ENCODE measurements around the gene HDLBP.

HDLBP gene
- total RNA-seq = 287 to 401 reads per million in 2 donors

GRCh38 chr2:241315093-241315878 lies at the start of gene HDLBP:
HDLBP (minus strand) TSS chr2:241315672; CDS start chr2:241266869, 48,803 bp downstream.
- peak; percentile 100 for DNase-seq

- DNase-seq = no peak
Observed at GRCh38 chr2:241364781-241365180, 49.3 kb upstream of the HDLBP start.

GRCh38 chr2:241363426-241363825 lies 48.0 kb upstream of the HDLBP start:
- DNase-seq = no peak

GRCh38 chr2:241359481-241360045 lies 44.1 kb upstream of the HDLBP start:
- no peak for DNase-seq

GRCh38 chr2:241358470-241358869 lies 43.0 kb upstream of the HDLBP start:
- DNase-seq = no peak

GRCh38 chr2:241357531-241357930 lies 42.1 kb upstream of the HDLBP start:
- DNase-seq = no peak

GRCh38 chr2:241356871-241357260 lies 41.4 kb upstream of the HDLBP start:
- no peak for DNase-seq

GRCh38 chr2:241355983-241356870 lies 40.8 kb upstream of the HDLBP start, which contains the start of gene FARP2:
FARP2 (plus strand) TSS chr2:241356285; CDS start chr2:241373108, 16,823 bp downstream.
- DNase-seq = peak; percentile 87

- DNase-seq = peak; percentile 39
Observed at GRCh38 chr2:241354668-241355658, 39.5 kb upstream of the HDLBP start.

- no peak for DNase-seq
Observed at GRCh38 chr2:241352227-241352626, 36.8 kb upstream of the HDLBP start.

GRCh38 chr2:241351640-241352031 lies 36.2 kb upstream of the HDLBP start:
- no peak for DNase-seq

- DNase-seq = no peak
Observed at GRCh38 chr2:241350878-241351639, 35.6 kb upstream of the HDLBP start.

GRCh38 chr2:241350530-241350877 lies 35.0 kb upstream of the HDLBP start:
- DNase-seq = no peak

- DNase-seq = no peak
Observed at GRCh38 chr2:241349941-241350340, 34.5 kb upstream of the HDLBP start.

- DNase-seq = no peak
Observed at GRCh38 chr2:241344925-241345651, 29.6 kb upstream of the HDLBP start.

GRCh38 chr2:241340631-241341163 lies 25.2 kb upstream of the HDLBP start:
- no peak for DNase-seq

GRCh38 chr2:241339839-241340630 lies 24.6 kb upstream of the HDLBP start:
- no peak for DNase-seq

- DNase-seq = no peak
Observed at GRCh38 chr2:241334813-241335212, 19.3 kb upstream of the HDLBP start.

- no peak for DNase-seq
Observed at GRCh38 chr2:241330616-241330981, 15.1 kb upstream of the HDLBP start.

All from activated gamma-delta T cell (primary cell).